Breast epithelium (tissue), 3 donors: ENCODE data around the gene CST6.

ENCODE experiments used
- POLR2AphosphoS5 ChIP-seq, 3 donors: sonication (generic); formaldehyde crosslinking; IDR thresholded peaks; one replicate each; pipeline ENCODE4 v1.6.1; 2017; ENCODE audit warnings: antibody characterized with exemption in 3 of 3
- TF ChIP-seq, protein P1 (sequence below), 3 donors: fragments of 450-650 bp; IDR thresholded peaks; one replicate each; pipeline ENCODE4 v1.5.1; 2016 to 2017; ENCODE audit warnings: antibody characterized with exemption in 3 of 3, mild to moderate bottlenecking in 3 of 3, moderate library complexity in 3 of 3

DNA sequence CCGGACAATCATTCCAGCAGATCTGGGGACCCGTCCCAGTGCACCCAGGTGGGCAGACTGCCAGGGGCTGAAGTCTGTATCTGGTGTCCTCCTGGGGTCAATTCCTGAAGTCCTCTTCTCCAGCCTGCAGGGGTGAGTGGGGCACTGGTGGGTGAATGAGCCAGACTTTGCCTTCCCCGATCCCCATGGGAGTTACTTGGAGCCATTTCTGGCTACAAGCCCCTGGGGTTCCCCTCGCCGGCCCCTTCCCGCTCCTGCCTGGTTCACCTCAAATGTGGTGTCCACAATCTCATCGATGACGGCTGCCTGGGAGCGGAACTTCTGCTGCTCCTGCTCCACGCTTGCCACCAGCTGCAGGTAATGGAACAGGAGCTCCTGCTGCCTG, 5.0 kb downstream of the CST6 start:
- TF ChIP-seq, protein P1, sequence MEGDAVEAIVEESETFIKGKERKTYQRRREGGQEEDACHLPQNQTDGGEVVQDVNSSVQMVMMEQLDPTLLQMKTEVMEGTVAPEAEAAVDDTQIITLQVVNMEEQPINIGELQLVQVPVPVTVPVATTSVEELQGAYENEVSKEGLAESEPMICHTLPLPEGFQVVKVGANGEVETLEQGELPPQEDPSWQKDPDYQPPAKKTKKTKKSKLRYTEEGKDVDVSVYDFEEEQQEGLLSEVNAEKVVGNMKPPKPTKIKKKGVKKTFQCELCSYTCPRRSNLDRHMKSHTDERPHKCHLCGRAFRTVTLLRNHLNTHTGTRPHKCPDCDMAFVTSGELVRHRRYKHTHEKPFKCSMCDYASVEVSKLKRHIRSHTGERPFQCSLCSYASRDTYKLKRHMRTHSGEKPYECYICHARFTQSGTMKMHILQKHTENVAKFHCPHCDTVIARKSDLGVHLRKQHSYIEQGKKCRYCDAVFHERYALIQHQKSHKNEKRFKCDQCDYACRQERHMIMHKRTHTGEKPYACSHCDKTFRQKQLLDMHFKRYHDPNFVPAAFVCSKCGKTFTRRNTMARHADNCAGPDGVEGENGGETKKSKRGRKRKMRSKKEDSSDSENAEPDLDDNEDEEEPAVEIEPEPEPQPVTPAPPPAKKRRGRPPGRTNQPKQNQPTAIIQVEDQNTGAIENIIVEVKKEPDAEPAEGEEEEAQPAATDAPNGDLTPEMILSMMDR (IDR thresholded peaks at IDR 0.05) = no peak
- TF ChIP-seq POLR2AphosphoS5 (IDR thresholded peaks at IDR 0.05) = no peak
